PC-3 (cell line): ENCODE data around the gene RPL29. TPM values are rescaled to one million over a fixed set of nuclear protein-coding genes. Genes with fewer than 3 reads are reported as not detected.

Experiments
- ATAC-seq: fragments of 200-7000 bp; cut with Tn5 transposase; 2 replicates; pipeline ENCODE4 v1.9.1; 2020; ENCODE audit warnings: mild to moderate bottlenecking, moderate library complexity
- BruUV-seq: library from RNA; stranded (reverse); fragments of 400-500 nt; replicated peaks from 2 replicates; lab custom pipeline; 2021; lab: Mats Ljungman, UMichigan
- CTCF ChIA-PET: fragments of 300-600 bp; sonication (Branson Sonifier 250); formaldehyde crosslinking; loops from one replicate; lab custom pipeline; 2022; ENCODE audit warnings: antibody characterized with exemption; lab: Charles Lee
- POLR2A ChIA-PET: fragments of 300-600 bp; sonication (Branson Sonifier 250); formaldehyde crosslinking; loops from one replicate; lab custom pipeline; 2022; ENCODE audit warnings: antibody characterized with exemption; ENCODE audit not compliant: unreplicated experiment; lab: Charles Lee
- DNase-seq: peaks from one replicate; pipeline ENCODE4 v3.0.0-alpha.2; 2015
- H2AFZ ChIP-seq: fragments of 300-600 bp; sonication (generic); 2 replicates; pipeline ENCODE4 v1.6.0; 2016; ENCODE audit warnings: antibody characterized with exemption, low read length
- H3F3A ChIP-seq: fragments of 300-600 bp; sonication (generic); one replicate; pipeline ENCODE4 v1.6.0; 2017; ENCODE audit warnings: antibody characterized with exemption, low read length, control low read depth, mild to moderate bottlenecking; ENCODE audit not compliant: unreplicated experiment
- H3K27ac ChIP-seq: fragments of 300-600 bp; sonication (generic); 2 replicates; pipeline ENCODE4 v1.5.1; 2016; ENCODE audit warnings: mild to moderate bottlenecking, low read length
- H3K27me3 ChIP-seq: fragments of 300-600 bp; sonication (generic); 2 replicates; pipeline ENCODE4 v1.6.1; 2016; ENCODE audit warnings: low read length, mixed read lengths
- H3K36me3 ChIP-seq: fragments of 300-600 bp; sonication (generic); 2 replicates; pipeline ENCODE4 v1.6.1; 2016; ENCODE audit warnings: low read depth, mixed run types, low read length, mixed read lengths
- H3K4me1 ChIP-seq: fragments of 300-600 bp; sonication (generic); 2 replicates; pipeline ENCODE4 v1.5.1; 2016; ENCODE audit warnings: low read length; ENCODE audit not compliant: insufficient read depth
- H3K4me2 ChIP-seq: fragments of 300-600 bp; sonication (generic); 2 replicates; pipeline ENCODE4 v1.6.0; 2016; ENCODE audit warnings: low read length
- H3K4me3 ChIP-seq: fragments of 300-600 bp; sonication (generic); 2 replicates; pipeline ENCODE4 v1.5.1; 2016; ENCODE audit warnings: mild to moderate bottlenecking, low read length, mixed read lengths
- H3K79me2 ChIP-seq: fragments of 300-600 bp; sonication (generic); 2 replicates; pipeline ENCODE4 v1.6.1; 2017; ENCODE audit warnings: low read length, mixed read lengths
- H3K9ac ChIP-seq: fragments of 300-600 bp; sonication (generic); 2 replicates; pipeline ENCODE4 v1.6.0; 2016; ENCODE audit warnings: mild to moderate bottlenecking, low read length
- H3K9me2 ChIP-seq: fragments of 300-600 bp; sonication (generic); replicated peaks from 2 replicates; pipeline ENCODE4 v1.6.1; 2016; ENCODE audit warnings: mixed run types, low read length, mixed read lengths
- H3K9me3 ChIP-seq: fragments of 300-600 bp; sonication (generic); 2 replicates; pipeline ENCODE4 v1.6.1; 2016; ENCODE audit warnings: low read length, mixed read lengths
- H4K20me1 ChIP-seq: fragments of 300-600 bp; sonication (generic); 2 replicates; pipeline ENCODE4 v1.6.1; 2016; ENCODE audit warnings: low read length, mixed read lengths
- EZH2 ChIP-seq: fragments of 300-600 bp; sonication (generic); IDR thresholded peaks from one replicate; pipeline ENCODE4 v1.6.1; 2017; ENCODE audit warnings: antibody characterized with exemption, mild to moderate bottlenecking, low read length; ENCODE audit not compliant: unreplicated experiment
- EZH2phosphoT487 ChIP-seq: fragments of 300-600 bp; sonication (generic); IDR thresholded peaks from 2 replicates; pipeline ENCODE4 v1.6.1; 2018; ENCODE audit warnings: mild to moderate bottlenecking, antibody characterized with exemption, low read length, borderline replicate concordance
- intact Hi-C: fragments of 100-400 bp; cut with micrococcal nuclease; formaldehyde crosslinking; loops from 2 replicates; pipeline ENCODE4 v1.9.0; 2023
- total RNA-seq: library from RNA; depleted of rRNA; stranded (reverse); fragments of >200 nt; gene quantifications from 2 replicates; pipeline ENCODE4 v1.2.3, GENCODE V29; 2014
- TF ChIP-seq, protein P1 (sequence below): fragments of 300-600 bp; sonication (generic); conservative IDR thresholded peaks from 2 replicates; pipeline ENCODE4 v1.5.1; 2017; ENCODE audit warnings: antibody characterized with exemption, low read depth, mild to moderate bottlenecking, low read length

The RPL29 gene
- total RNA-seq, 1 experiment from 2014 or later, result 1,807 TPM

GRCh38 chr3:51982352-51982837, 13.3 kb downstream of the RPL29 start:
- Histone ChIP-seq H3K9ac (peak overlapping the region; percentile 89), H3K4me3 (peak overlapping the region; percentile 64), H3K36me3 (no peaks in the 10 kb centered on the region), H3K27ac (peak overlapping the region; percentile 79), H4K20me1 (no peaks in the 10 kb centered on the region), H3F3A (no peaks in the 10 kb centered on the region), H3K9me2 (no peaks in the 10 kb centered on the region), H3K9me3 (no peaks in the 10 kb centered on the region), H3K27me3 (no peaks in the 10 kb centered on the region), H3K79me2 (peaks cover 26% of the 10 kb centered on the region), H2AFZ (peak overlapping the region; percentile 69), H3K4me2 (peak overlapping the region; percentile 88), H3K4me1 (peaks cover 20% of the 10 kb centered on the region)
- TF ChIP-seq, protein P1, sequence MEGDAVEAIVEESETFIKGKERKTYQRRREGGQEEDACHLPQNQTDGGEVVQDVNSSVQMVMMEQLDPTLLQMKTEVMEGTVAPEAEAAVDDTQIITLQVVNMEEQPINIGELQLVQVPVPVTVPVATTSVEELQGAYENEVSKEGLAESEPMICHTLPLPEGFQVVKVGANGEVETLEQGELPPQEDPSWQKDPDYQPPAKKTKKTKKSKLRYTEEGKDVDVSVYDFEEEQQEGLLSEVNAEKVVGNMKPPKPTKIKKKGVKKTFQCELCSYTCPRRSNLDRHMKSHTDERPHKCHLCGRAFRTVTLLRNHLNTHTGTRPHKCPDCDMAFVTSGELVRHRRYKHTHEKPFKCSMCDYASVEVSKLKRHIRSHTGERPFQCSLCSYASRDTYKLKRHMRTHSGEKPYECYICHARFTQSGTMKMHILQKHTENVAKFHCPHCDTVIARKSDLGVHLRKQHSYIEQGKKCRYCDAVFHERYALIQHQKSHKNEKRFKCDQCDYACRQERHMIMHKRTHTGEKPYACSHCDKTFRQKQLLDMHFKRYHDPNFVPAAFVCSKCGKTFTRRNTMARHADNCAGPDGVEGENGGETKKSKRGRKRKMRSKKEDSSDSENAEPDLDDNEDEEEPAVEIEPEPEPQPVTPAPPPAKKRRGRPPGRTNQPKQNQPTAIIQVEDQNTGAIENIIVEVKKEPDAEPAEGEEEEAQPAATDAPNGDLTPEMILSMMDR, result peak; percentile 79
- TF ChIP-seq EZH2phosphoT487 (no peak), EZH2 (no peak)
- DNase-seq (peak; percentile 75), ATAC-seq (peak; percentile 59)
- CTCF ChIA-PET, result interaction anchor here (0.6 to 1.9 kb wide), 5 partner anchors 9 to 1645 kb away, joined by 3 to 13 read pairs (median 4); partner anchors contain the start of genes ABHD14B and RRP9
- POLR2A ChIA-PET, result interaction anchor here (0.5 to 1.3 kb wide), 7 partner anchors 9 to 1815 kb away, joined by 3 to 10 read pairs (median 5); partner anchors contain the start of genes ABHD14B, POC1A, RPL29 and RRP9
- intact Hi-C loops, result loop anchor here (2.0 kb wide), 1 partner anchor 40 kb away; the partner anchor contains the start of gene PARP3
- TSS peak; percentile 74 for BruUV-seq

GRCh38 chr3:51980253-51980652, 15.4 kb downstream of the RPL29 start:
- H3K9me2 ChIP-seq, result no peaks in the 10 kb centered on the region
- ATAC-seq (no peak), DNase-seq (no peak)
- intact Hi-C loops, result no loop called here
- no peak overlapping the region for H3K4me2 ChIP-seq
- H3K9ac ChIP-seq, result no peak overlapping the region
- H3K4me1 ChIP-seq, result peaks cover 25% of the 10 kb centered on the region
- H3K27ac ChIP-seq, result no peak overlapping the region
- H3K36me3 ChIP-seq, result no peaks in the 10 kb centered on the region
- H3K27me3 ChIP-seq, result no peaks in the 10 kb centered on the region
- no peak overlapping the region for H2AFZ ChIP-seq
- TF ChIP-seq EZH2phosphoT487 (no peak), EZH2 (no peak)
- TF ChIP-seq, protein P1, result no peak
- no peaks in the 10 kb centered on the region for H3F3A ChIP-seq
- ChIA-PET CTCF (no interaction called here), POLR2A (no interaction called here)
- H3K9me3 ChIP-seq, result no peaks in the 10 kb centered on the region
- peaks cover 24% of the 10 kb centered on the region for H3K79me2 ChIP-seq
- H4K20me1 ChIP-seq, result no peaks in the 10 kb centered on the region
- BruUV-seq, result no TSS peak
- H3K4me3 ChIP-seq, result no peak overlapping the region

- no peak overlapping the region for H3K4me2 ChIP-seq
- no peaks in the 10 kb centered on the region for H3K27me3 ChIP-seq
- CTCF ChIA-PET, result no interaction called here
- peaks cover 29% of the 10 kb centered on the region for H3K4me1 ChIP-seq
- H3K9me2 ChIP-seq, result no peaks in the 10 kb centered on the region
- H3F3A ChIP-seq, result no peaks in the 10 kb centered on the region
- POLR2A ChIA-PET, result no interaction called here
- H3K9ac ChIP-seq, result no peak overlapping the region
- no peaks in the 10 kb centered on the region for H3K36me3 ChIP-seq
- no peak overlapping the region for H3K4me3 ChIP-seq
- no peak for TF ChIP-seq EZH2
- TF ChIP-seq, protein P1, result no peak
- no peak for TF ChIP-seq EZH2phosphoT487
- BruUV-seq, result no TSS peak
- no peak overlapping the region for H3K27ac ChIP-seq
- no peaks in the 10 kb centered on the region for H3K9me3 ChIP-seq
- no peaks in the 10 kb centered on the region for H4K20me1 ChIP-seq
- DNase-seq (no peak), ATAC-seq (no peak)
- intact Hi-C loops, result no loop called here
- H3K79me2 ChIP-seq, result peaks cover 18% of the 10 kb centered on the region
- no peak overlapping the region for H2AFZ ChIP-seq
Measured at GRCh38 chr3:51978143-51978502, 17.6 kb downstream of the RPL29 start.
